Measurements from ENCODE around the gene STK4. TPM values are rescaled to one million over a fixed set of nuclear protein-coding genes. Genes with fewer than 3 reads are reported as not detected.

STK4 gene
- total RNA-seq, 2 donors from 2014 or later: 28.9 to 29.9 TPM

GRCh38 chr20:45034436-45034835, 68.1 kb downstream of the STK4 start:
- Histone ChIP-seq H3K9ac (ENCODE audit: low read depth in 2 of 2, low read length in 2 of 2) (no peak overlapping the region), H3K4me3 (no peak overlapping the region), H3K27ac (no peak overlapping the region), H3K9me3 (no peaks in the 10 kb centered on the region), H3K4me1 (no peaks in the 10 kb centered on the region), H3K36me3 (no peaks in the 10 kb centered on the region), H3K27me3 (no peaks in the 10 kb centered on the region)
- no peak for TF ChIP-seq CTCF (IDR thresholded peaks at IDR 0.05)
- intact Hi-C loops (cut with DNase I): no loop called here
- no peak for DNase-seq

DNA sequence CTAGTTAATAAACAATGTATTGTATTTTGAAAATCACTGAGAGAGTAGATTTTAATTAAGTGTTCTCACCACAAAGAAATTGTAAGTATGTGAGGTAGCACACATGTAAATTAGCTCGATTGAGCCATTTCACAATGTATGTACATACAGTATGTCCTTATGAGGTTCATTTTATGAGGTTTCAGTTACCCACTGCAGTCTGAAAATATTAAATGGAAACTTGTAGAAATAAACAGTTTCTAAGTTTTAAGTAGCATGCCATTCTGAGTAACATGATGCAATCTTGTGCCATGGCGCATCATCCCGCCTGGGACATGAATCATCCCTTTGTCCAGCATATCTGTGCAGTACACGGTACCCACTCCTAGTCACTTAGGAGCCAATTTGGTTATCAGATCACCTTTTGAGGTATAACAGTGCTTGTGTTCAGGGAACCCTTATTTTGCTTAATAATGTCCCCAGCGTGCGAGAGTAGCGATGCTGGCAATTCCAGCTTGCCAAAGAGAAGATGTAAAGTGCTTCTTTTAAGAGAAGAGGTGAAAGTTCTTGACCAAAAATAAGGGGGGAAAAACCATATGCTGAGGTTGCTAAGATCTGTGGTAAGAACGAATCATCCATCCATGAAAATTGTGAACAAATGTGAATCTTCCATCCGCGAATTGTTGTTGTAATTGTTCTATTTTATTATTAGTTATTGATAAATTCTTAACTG, 69.9 kb downstream of the STK4 start:
- no peak for DNase-seq
- Histone ChIP-seq H3K9ac (ENCODE audit: low read depth in 2 of 2, low read length in 2 of 2) (no peak overlapping the region), H3K27me3 (no peaks in the 10 kb centered on the region), H3K4me3 (no peak overlapping the region), H3K27ac (no peak overlapping the region), H3K36me3 (no peaks in the 10 kb centered on the region), H3K9me3 (no peaks in the 10 kb centered on the region), H3K4me1 (no peaks in the 10 kb centered on the region)
- intact Hi-C loops (cut with DNase I): no loop called here
- no peak for TF ChIP-seq CTCF (IDR thresholded peaks at IDR 0.05)

DNA sequence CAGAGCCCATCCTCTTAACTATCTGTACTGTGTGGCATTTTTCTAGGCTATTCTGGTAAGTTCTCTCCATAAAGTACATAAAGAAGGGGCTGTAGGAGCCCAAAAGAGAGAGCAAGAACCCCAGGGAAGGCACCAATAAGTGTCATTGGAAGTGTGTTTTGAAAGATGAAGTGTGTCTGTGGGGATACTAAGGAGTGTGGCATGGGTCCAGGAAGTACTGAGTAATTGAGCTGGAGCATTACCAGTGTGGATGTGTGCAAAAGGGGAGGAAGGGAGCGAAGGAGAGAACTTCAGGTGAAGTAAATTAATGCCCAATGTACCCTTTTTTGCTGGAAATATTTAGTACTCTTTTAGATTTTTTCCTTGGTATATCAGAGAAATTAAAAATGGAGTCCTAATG, 70.7 kb downstream of the STK4 start:
- no peaks in the 10 kb centered on the region for H3K9me3 ChIP-seq
- no peak overlapping the region for H3K27ac ChIP-seq
- no peaks in the 10 kb centered on the region for H3K27me3 ChIP-seq
- H3K4me1 ChIP-seq: no peaks in the 10 kb centered on the region
- DNase-seq: no peak
- TF ChIP-seq CTCF (IDR thresholded peaks at IDR 0.05): no peak
- intact Hi-C loops (cut with DNase I): no loop called here
- no peak overlapping the region for H3K9ac ChIP-seq (ENCODE audit: low read depth in 2 of 2, low read length in 2 of 2)
- H3K36me3 ChIP-seq: no peaks in the 10 kb centered on the region
- no peak overlapping the region for H3K4me3 ChIP-seq

DNA sequence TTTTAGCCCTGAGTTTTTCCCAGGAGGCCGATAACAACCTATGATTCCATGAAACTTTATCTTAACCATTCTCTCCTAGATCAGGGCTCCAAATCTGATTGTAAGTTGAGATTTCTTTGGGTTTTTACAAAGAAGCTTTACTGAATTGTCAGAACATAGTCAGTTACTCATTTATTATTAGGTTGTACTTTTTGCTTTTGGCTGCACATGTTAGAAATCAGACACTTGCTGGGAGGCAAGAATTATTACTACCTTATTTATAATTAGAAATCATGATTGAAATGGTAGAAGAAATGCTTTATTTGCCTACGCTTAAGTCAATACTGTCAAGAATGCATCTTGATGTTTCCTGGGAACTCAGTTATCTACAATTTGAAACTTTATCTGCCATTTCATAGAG, 71.3 kb downstream of the STK4 start:
- H3K4me1 ChIP-seq: no peaks in the 10 kb centered on the region
- H3K27ac ChIP-seq: no peak overlapping the region
- intact Hi-C loops (cut with DNase I): no loop called here
- no peak overlapping the region for H3K9ac ChIP-seq (ENCODE audit: low read depth in 2 of 2, low read length in 2 of 2)
- no peaks in the 10 kb centered on the region for H3K9me3 ChIP-seq
- no peak for DNase-seq
- TF ChIP-seq CTCF (IDR thresholded peaks at IDR 0.05): no peak
- no peaks in the 10 kb centered on the region for H3K27me3 ChIP-seq
- H3K4me3 ChIP-seq: no peak overlapping the region
- no peaks in the 10 kb centered on the region for H3K36me3 ChIP-seq

- Histone ChIP-seq H3K27ac (no peak overlapping the region), H3K9ac (ENCODE audit: low read depth in 2 of 2, low read length in 2 of 2) (no peak overlapping the region), H3K27me3 (no peaks in the 10 kb centered on the region), H3K4me1 (no peaks in the 10 kb centered on the region), H3K9me3 (no peaks in the 10 kb centered on the region), H3K36me3 (no peaks in the 10 kb centered on the region), H3K4me3 (no peak overlapping the region)
- no peak for DNase-seq
- no peak for TF ChIP-seq CTCF (IDR thresholded peaks at IDR 0.05)
- intact Hi-C loops (cut with DNase I): no loop called here
These were observed 72.6 kb downstream of the STK4 start for GRCh38 chr20:45038745-45039474.

Measured in colonic mucosa (tissue), 4 donors.